HepG2 (cell line): ENCODE results near the gene BRAF. TPM values are rescaled to one million over a fixed set of nuclear protein-coding genes. Genes with fewer than 3 reads are reported as not detected.
A peak's percentile ranks its signal among the peaks of the same experiment; 100 is the strongest.

Experiments
- BRCA1 ChIP-seq: sonication (generic); formaldehyde crosslinking; IDR thresholded peaks from 2 replicates; pipeline ENCODE4 v1.4.0; 2020; ENCODE audit warnings: missing genetic modification reagents
- CCDC6 ChIP-seq: sonication (generic); formaldehyde crosslinking; IDR thresholded peaks from 2 replicates; pipeline ENCODE4 v1.8.1; 2022; ENCODE audit warnings: mild to moderate bottlenecking, missing genetic modification reagents, moderate library complexity
- IRX3 ChIP-seq: sonication (generic); formaldehyde crosslinking; IDR thresholded peaks from 2 replicates; pipeline ENCODE4 v1.8.1; 2023; ENCODE audit warnings: mild to moderate bottlenecking, low read depth, missing genetic modification reagents, borderline replicate concordance
- KDM2A ChIP-seq: sonication (generic); formaldehyde crosslinking; IDR thresholded peaks from 2 replicates; pipeline ENCODE4 v1.4.0; 2020; ENCODE audit warnings: low read depth, missing genetic modification reagents, borderline replicate concordance
- NCOR1 ChIP-seq: fragments of 200-600 bp; sonication (generic); IDR thresholded peaks from 2 replicates; pipeline ENCODE4 v1.7.0; 2017; ENCODE audit warnings: antibody characterized with exemption, low read length, borderline replicate concordance
- RBM22 ChIP-seq: fragments of 200-400 bp; formaldehyde crosslinking; optimal IDR thresholded peaks from 2 replicates; pipeline ENCODE3; 2017; ENCODE audit warnings: mild to moderate bottlenecking, low read length, moderate library complexity
- RXRA ChIP-seq: sonication (generic); formaldehyde crosslinking; IDR thresholded peaks from 2 replicates; pipeline ENCODE4 v1.5.1; 2020; ENCODE audit warnings: missing genetic modification reagents
- SCMH1 ChIP-seq: sonication (generic); formaldehyde crosslinking; IDR thresholded peaks from 2 replicates; pipeline ENCODE4 v1.9.0; 2021; ENCODE audit warnings: missing genetic modification reagents, mild to moderate bottlenecking, borderline replicate concordance
- SMAD1 ChIP-seq: sonication (generic); formaldehyde crosslinking; IDR thresholded peaks from 2 replicates; pipeline ENCODE4 v1.4.0; 2020; ENCODE audit warnings: missing genetic modification reagents, low read depth, mild to moderate bottlenecking, borderline replicate concordance
- XBP1 ChIP-seq: sonication (generic); formaldehyde crosslinking; IDR thresholded peaks from 2 replicates; pipeline ENCODE4 v1.5.0; 2020; ENCODE audit warnings: missing genetic modification reagents
- XRCC5 ChIP-seq: fragments of 200-400 bp; formaldehyde crosslinking; optimal IDR thresholded peaks from 2 replicates; pipeline ENCODE3; 2017; ENCODE audit warnings: mild to moderate bottlenecking, low read length
- ZFX ChIP-seq: sonication (generic); formaldehyde crosslinking; IDR thresholded peaks from 2 replicates; pipeline ENCODE4 v1.4.0; 2020; ENCODE audit warnings: mild to moderate bottlenecking, low read depth, missing genetic modification reagents, moderate library complexity
- ZNF253 ChIP-seq: sonication (generic); formaldehyde crosslinking; IDR thresholded peaks from 2 replicates; pipeline ENCODE4 v1.8.0; 2022; ENCODE audit warnings: mild to moderate bottlenecking, missing genetic modification reagents, borderline replicate concordance
- ZNF619 ChIP-seq: sonication (generic); formaldehyde crosslinking; IDR thresholded peaks from 2 replicates; pipeline ENCODE4 v1.4.0; 2020; ENCODE audit warnings: mild to moderate bottlenecking, missing genetic modification reagents
- ZNF629 ChIP-seq: sonication (generic); formaldehyde crosslinking; conservative IDR thresholded peaks from 2 replicates; pipeline ENCODE4 v1.5.0; 2020; ENCODE audit warnings: missing genetic modification reagents
- ZSCAN9 ChIP-seq: IDR thresholded peaks from 2 replicates; pipeline ENCODE4 v1.6.1; 2016; ENCODE audit warnings: borderline replicate concordance
- polyA plus RNA-seq, 8 experiments: library from polyadenylated mRNA; depleted of rRNA in 3 of 8; stranded (reverse) in 7 of 8; unstranded in 1 of 8; fragments of >200 nt; fragmentation: Illumina TruSeq in 4 of 8; extraction: Trizol in 4 of 8; gene quantifications; 2 replicates each; pipeline versions ENCODE4 v1.2.1 to v1.2.3, GENCODE V29; 2011 to 2016; ENCODE audit warnings: low read depth in 4 of 8, missing spikeins in 1 of 8, mixed read lengths in 1 of 8; ENCODE audit not compliant: insufficient read depth in 1 of 8
- total RNA-seq, 5 experiments: library from RNA; depleted of rRNA; stranded (reverse); fragments of >200 nt; fragmentation: Illumina TruSeq; extraction: Trizol; gene quantifications; 2 replicates each; pipeline ENCODE4 v1.2.3, GENCODE V29; 2016; ENCODE audit warnings: low read depth in 1 of 5
- TF ChIP-seq, protein P1 (sequence below): sonication (generic); formaldehyde crosslinking; IDR thresholded peaks from 2 replicates; pipeline ENCODE4 v1.8.1; 2023; ENCODE audit warnings: mild to moderate bottlenecking, inconsistent platforms, moderate library complexity, missing genetic modification reagents, borderline replicate concordance
- TF ChIP-seq, protein P2 (sequence below): sonication (generic); formaldehyde crosslinking; IDR thresholded peaks from 2 replicates; pipeline ENCODE4 v1.5.1; 2020; ENCODE audit warnings: mild to moderate bottlenecking, missing genetic modification reagents, moderate library complexity
- TF ChIP-seq, protein P3 (sequence below): sonication (generic); formaldehyde crosslinking; IDR thresholded peaks from 2 replicates; pipeline ENCODE4 v1.4.0; 2020; ENCODE audit warnings: missing genetic modification reagents, borderline replicate concordance
- TF ChIP-seq, protein P4 (sequence below): sonication (generic); formaldehyde crosslinking; IDR thresholded peaks from 2 replicates; pipeline ENCODE4 v1.5.0; 2020; ENCODE audit warnings: mild to moderate bottlenecking, low read depth, missing genetic modification reagents, borderline replicate concordance
- TF ChIP-seq, protein P5 (sequence below): sonication (generic); IDR thresholded peaks from 2 replicates; pipeline ENCODE4 v1.6.1; 2016; ENCODE audit warnings: low read depth, borderline replicate concordance

BRAF gene
- total and polyA plus RNA-seq, 2 of the 13 experiments (the other 11 are each of a cell fraction or from before 2014, with no cell fraction given) = 12.5 to 13.4 TPM

DNA sequence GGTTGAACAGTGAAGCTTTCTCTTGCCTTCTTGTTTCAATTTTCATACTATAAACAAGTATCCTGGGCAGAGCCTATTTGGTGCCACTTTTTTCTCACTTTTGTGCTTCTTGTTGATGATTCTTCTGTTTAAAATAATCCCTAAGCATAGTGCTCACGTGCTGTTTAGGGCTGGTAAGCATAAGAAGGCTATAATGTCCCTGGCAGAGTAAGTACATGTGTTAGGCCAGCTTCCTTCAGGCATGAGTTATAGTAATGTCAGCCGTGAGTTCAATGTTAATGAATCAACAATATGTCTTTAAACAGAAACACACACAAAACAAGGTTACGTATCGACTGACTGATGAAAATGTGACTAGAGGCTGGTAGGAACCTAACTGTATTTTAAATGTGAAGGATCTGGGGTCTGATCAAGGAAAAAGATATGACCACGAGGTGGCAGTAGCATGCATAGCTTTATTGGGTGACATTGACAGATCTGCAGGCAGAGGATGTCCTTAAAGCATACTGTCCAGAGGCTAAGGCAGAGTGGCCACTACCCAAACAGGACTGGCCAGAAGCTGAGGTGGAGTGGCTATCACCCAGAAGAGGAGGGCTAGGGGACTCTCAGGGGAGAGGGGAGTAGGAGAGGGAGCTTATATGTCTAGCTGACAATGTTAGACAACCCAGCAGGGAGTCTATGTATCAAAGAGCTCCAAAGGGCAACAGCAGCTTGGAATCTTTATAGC, 113.7 kb downstream of the BRAF start (continued):
- TF ChIP-seq, protein P1, sequence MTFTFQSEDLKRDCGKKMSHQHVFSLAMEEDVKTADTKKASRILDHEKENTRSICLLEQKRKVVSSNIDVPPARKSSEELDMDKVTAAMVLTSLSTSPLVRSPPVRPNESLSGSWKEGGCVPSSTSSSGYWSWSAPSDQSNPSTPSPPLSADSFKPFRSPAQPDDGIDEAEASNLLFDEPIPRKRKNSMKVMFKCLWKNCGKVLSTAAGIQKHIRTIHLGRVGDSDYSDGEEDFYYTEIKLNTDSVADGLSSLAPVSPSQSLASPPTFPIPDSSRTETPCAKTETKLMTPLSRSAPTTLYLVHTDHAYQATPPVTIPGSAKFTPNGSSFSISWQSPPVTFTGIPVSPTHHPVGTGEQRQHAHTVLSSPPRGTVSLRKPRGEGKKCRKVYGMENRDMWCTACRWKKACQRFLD = no peak
- TF ChIP-seq CCDC6 (CRISPR knock-in tag) = no peak
- TF ChIP-seq, protein P2, sequence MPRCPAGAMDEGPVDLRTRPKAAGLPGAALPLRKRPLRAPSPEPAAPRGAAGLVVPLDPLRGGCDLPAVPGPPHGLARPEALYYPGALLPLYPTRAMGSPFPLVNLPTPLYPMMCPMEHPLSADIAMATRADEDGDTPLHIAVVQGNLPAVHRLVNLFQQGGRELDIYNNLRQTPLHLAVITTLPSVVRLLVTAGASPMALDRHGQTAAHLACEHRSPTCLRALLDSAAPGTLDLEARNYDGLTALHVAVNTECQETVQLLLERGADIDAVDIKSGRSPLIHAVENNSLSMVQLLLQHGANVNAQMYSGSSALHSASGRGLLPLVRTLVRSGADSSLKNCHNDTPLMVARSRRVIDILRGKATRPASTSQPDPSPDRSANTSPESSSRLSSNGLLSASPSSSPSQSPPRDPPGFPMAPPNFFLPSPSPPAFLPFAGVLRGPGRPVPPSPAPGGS (CRISPR knock-in tag) = no peak
- no peak for TF ChIP-seq SCMH1 (CRISPR knock-in tag)
- TF ChIP-seq XBP1 (CRISPR knock-in tag) = no peak
- TF ChIP-seq IRX3 = no peak
- TF ChIP-seq, protein P3, sequence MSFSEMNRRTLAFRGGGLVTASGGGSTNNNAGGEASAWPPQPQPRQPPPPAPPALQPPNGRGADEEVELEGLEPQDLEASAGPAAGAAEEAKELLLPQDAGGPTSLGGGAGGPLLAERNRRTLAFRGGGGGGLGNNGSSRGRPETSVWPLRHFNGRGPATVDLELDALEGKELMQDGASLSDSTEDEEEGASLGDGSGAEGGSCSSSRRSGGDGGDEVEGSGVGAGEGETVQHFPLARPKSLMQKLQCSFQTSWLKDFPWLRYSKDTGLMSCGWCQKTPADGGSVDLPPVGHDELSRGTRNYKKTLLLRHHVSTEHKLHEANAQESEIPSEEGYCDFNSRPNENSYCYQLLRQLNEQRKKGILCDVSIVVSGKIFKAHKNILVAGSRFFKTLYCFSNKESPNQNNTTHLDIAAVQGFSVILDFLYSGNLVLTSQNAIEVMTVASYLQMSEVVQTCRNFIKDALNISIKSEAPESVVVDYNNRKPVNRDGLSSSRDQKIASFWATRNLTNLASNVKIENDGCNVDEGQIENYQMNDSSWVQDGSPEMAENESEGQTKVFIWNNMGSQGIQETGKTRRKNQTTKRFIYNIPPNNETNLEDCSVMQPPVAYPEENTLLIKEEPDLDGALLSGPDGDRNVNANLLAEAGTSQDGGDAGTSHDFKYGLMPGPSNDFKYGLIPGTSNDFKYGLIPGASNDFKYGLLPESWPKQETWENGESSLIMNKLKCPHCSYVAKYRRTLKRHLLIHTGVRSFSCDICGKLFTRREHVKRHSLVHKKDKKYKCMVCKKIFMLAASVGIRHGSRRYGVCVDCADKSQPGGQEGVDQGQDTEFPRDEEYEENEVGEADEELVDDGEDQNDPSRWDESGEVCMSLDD = no peak
- no peak for TF ChIP-seq BRCA1 (CRISPR knock-in tag)
- TF ChIP-seq ZNF619 (CRISPR knock-in tag) = no peak
- no peak for TF ChIP-seq SMAD1 (CRISPR knock-in tag)
- TF ChIP-seq ZNF253 (CRISPR knock-in tag) = no peak
- TF ChIP-seq RXRA (CRISPR knock-in tag) = no peak
- TF ChIP-seq XRCC5 = peak; percentile 49
- TF ChIP-seq, protein P4, sequence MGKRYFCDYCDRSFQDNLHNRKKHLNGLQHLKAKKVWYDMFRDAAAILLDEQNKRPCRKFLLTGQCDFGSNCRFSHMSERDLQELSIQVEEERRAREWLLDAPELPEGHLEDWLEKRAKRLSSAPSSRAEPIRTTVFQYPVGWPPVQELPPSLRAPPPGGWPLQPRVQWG = no peak
- no peak for TF ChIP-seq RBM22
- TF ChIP-seq ZNF629 (CRISPR knock-in tag) = no peak
- TF ChIP-seq NCOR1 = no peak
- TF ChIP-seq ZSCAN9 (CRISPR knock-in tag) = 0 out of 2 replicates have a peak, but pooled peaks have one; percentile 53
- TF ChIP-seq, protein P5, sequence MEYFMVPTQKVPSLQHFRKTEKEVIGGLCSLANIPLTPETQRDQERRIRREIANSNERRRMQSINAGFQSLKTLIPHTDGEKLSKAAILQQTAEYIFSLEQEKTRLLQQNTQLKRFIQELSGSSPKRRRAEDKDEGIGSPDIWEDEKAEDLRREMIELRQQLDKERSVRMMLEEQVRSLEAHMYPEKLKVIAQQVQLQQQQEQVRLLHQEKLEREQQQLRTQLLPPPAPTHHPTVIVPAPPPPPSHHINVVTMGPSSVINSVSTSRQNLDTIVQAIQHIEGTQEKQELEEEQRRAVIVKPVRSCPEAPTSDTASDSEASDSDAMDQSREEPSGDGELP = no peak
- TF ChIP-seq KDM2A (CRISPR knock-in tag) = no peak
- no peak for TF ChIP-seq ZFX (CRISPR knock-in tag)
